Measurements from ENCODE around the gene TICRR.
"Not testable (repeated sequence)": the region's sequence is repeated elsewhere in the genome, so short reads cannot be mapped to it uniquely, and the experiment has no call there.

Gene TICRR

GRCh38 chr15:89569090-89569745 is 6.1 kb upstream of the TICRR start:
- no peak for DNase-seq (ENCODE audit: low spot score)

GRCh38 chr15:89575656-89576416 is 567 bp downstream of the TICRR start:
- no peak for DNase-seq (ENCODE audit: low spot score)

GRCh38 chr15:89576417-89576773 is 1.1 kb downstream of the TICRR start:
- DNase-seq (ENCODE audit: low spot score), result no peak

GRCh38 chr15:89577776-89578115 is 2.5 kb downstream of the TICRR start:
- DNase-seq (ENCODE audit: low spot score), result no peak

- DNase-seq (ENCODE audit: low spot score), result no peak
Observed at GRCh38 chr15:89578146-89578545, 2.9 kb downstream of the TICRR start.

GRCh38 chr15:89580747-89581146 is 5.5 kb downstream of the TICRR start:
- DNase-seq (ENCODE audit: low spot score), result not testable (repeated sequence)

- DNase-seq (ENCODE audit: low spot score), result no peak
Observed at GRCh38 chr15:89586651-89587050, 11.4 kb downstream of the TICRR start.

GRCh38 chr15:89587955-89588354 is 12.7 kb downstream of the TICRR start:
- no peak for DNase-seq (ENCODE audit: low spot score)

- DNase-seq (ENCODE audit: low spot score), result no peak
Observed at GRCh38 chr15:89591834-89592233, 16.6 kb downstream of the TICRR start.

GRCh38 chr15:89593018-89593417 is 17.7 kb downstream of the TICRR start:
- no peak for DNase-seq (ENCODE audit: low spot score)

- no peak for DNase-seq (ENCODE audit: low spot score)
Observed at GRCh38 chr15:89599021-89599420, 23.8 kb downstream of the TICRR start.

GRCh38 chr15:89611317-89611716 is 36.0 kb downstream of the TICRR start:
- no peak for DNase-seq (ENCODE audit: low spot score)

GRCh38 chr15:89613031-89613430 is 37.8 kb downstream of the TICRR start:
- no peak for DNase-seq (ENCODE audit: low spot score)

- no peak for DNase-seq (ENCODE audit: low spot score)
Observed at GRCh38 chr15:89614164-89614563, 38.9 kb downstream of the TICRR start.

- DNase-seq (ENCODE audit: low spot score), result no peak
Observed at GRCh38 chr15:89615135-89615534, 39.9 kb downstream of the TICRR start.

GRCh38 chr15:89616228-89616627 is 41.0 kb downstream of the TICRR start:
- no peak for DNase-seq (ENCODE audit: low spot score)

GRCh38 chr15:89621547-89621946 is 46.3 kb downstream of the TICRR start:
- no peak for DNase-seq (ENCODE audit: low spot score)

GRCh38 chr15:89623165-89623564 is 47.9 kb downstream of the TICRR start:
- DNase-seq (ENCODE audit: low spot score), result no peak

GRCh38 chr15:89625716-89626115 is 50.4 kb downstream of the TICRR start:
- DNase-seq (ENCODE audit: low spot score), result no peak

- no peak for DNase-seq (ENCODE audit: low spot score)
Observed at GRCh38 chr15:89627256-89627970, 52.1 kb downstream of the TICRR start.

GRCh38 chr15:89628301-89628700 is 53.0 kb downstream of the TICRR start:
- DNase-seq (ENCODE audit: low spot score), result no peak

- DNase-seq (ENCODE audit: low spot score), result no peak
Observed at GRCh38 chr15:89628806-89629715, 53.8 kb downstream of the TICRR start.

Data from globus pallidus (tissue), 1 donor.